Tibial nerve (tissue), 3 donors: ENCODE data around the gene POLG.

ENCODE experiments used
- EP300 ChIP-seq, 2 donors: sonication (generic); formaldehyde crosslinking; IDR thresholded peaks; one replicate each; pipeline ENCODE4 v1.6.1; 2017; ENCODE audit warnings: antibody characterized with exemption in 2 of 2, mild to moderate bottlenecking in 1 of 2
- POLR2A ChIP-seq, 2 donors: fragments of 450-650 bp; IDR thresholded peaks; one replicate each; pipeline ENCODE4 v1.6.1; 2017; ENCODE audit warnings: antibody characterized with exemption in 2 of 2, mild to moderate bottlenecking in 2 of 2, moderate library complexity in 2 of 2

DNA sequence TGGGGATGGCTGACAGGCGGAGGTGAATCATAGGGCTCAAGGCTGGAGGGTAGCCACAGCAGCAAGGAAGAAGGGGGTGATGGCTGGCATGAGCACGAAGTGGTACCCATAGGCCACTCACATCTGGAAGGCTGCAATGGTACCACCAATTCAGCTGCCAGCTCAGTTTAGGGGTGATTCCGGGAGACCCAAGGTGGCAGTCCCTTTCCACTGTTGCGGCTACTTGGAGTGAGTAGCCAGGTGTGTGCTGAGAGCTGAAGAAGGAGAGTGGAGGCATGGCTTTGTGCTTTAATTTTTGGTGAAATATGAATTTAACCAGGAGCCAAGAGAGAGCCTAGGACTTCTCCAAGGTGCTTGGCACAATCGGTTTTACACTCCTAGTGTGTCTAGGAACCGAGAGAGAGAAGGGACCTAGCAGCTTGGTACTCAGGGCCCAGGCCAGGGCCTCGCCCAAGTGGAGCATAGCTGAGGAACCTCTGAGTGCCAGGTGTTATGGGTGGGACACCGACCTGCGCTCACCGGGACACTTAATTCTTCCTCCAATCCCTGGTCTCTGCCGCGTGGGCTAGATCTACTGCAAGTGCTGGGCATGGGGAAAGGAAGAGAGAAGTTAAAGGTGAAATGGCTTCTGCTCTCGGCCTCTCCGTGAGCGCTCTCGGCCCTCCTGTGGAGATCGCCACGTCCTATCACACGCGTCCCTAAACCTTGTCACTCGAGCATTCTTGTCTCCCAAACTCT lies 32.2 kb upstream of the POLG start:
- TF ChIP-seq POLR2A (IDR thresholded peaks at IDR 0.05) (no peak), EP300 (IDR thresholded peaks at IDR 0.05) (no peak)
